SK-N-SH (cell line): ENCODE data around the gene CTDP1.

Experiments used
- EP300 ChIP-seq, 2 experiments: IDR thresholded peaks; 2 replicates each; pipeline versions ENCODE4 v1.4.0 to v1.6.1; 2012; ENCODE audit warnings: borderline replicate concordance in 1 of 2, low read depth in 1 of 2, low read length in 1 of 2
- FOSL2 ChIP-seq: IDR thresholded peaks from 2 replicates; pipeline ENCODE4 v1.4.0; 2012; ENCODE audit warnings: low read depth, mild to moderate bottlenecking, moderate library complexity, borderline replicate concordance
- RAD21 ChIP-seq: IDR thresholded peaks from 2 replicates; pipeline ENCODE4 v1.6.1; 2012; ENCODE audit warnings: mild to moderate bottlenecking, low read length
- REST ChIP-seq: IDR thresholded peaks from 2 replicates; pipeline ENCODE4 v1.6.1; 2012; ENCODE audit warnings: mild to moderate bottlenecking, low read depth, low read length, moderate library complexity
- SMC3 ChIP-seq: IDR thresholded peaks from 2 replicates; pipeline ENCODE4 v1.6.1; 2012; ENCODE audit warnings: low read depth, low read length, improper control_type of control experiment
- TAF1 ChIP-seq: IDR thresholded peaks from 2 replicates; pipeline ENCODE4 v1.6.1; 2012; ENCODE audit warnings: low read depth, mild to moderate bottlenecking, low read length, moderate library complexity, borderline replicate concordance
- TEAD4 ChIP-seq: IDR thresholded peaks from 2 replicates; pipeline ENCODE4 v1.4.0; 2012; ENCODE audit warnings: mild to moderate bottlenecking, borderline replicate concordance; ENCODE audit not compliant: insufficient read depth
- TF ChIP-seq, protein P1 (sequence below): fragments of 200-600 bp; sonication (generic); IDR thresholded peaks from 2 replicates; pipeline ENCODE4 v1.6.1; 2017; ENCODE audit warnings: antibody characterized with exemption, mild to moderate bottlenecking, moderate library complexity
- TF ChIP-seq, protein P2 (sequence below): fragments of 150-350 bp; IDR thresholded peaks from 2 replicates; pipeline ENCODE4 v1.6.1; 2017; ENCODE audit warnings: antibody characterized with exemption, low read length, low read depth, borderline replicate concordance
- TF ChIP-seq, protein P3 (sequence below): IDR thresholded peaks from 2 replicates; pipeline ENCODE4 v1.4.0; 2012; ENCODE audit warnings: low read depth

DNA sequence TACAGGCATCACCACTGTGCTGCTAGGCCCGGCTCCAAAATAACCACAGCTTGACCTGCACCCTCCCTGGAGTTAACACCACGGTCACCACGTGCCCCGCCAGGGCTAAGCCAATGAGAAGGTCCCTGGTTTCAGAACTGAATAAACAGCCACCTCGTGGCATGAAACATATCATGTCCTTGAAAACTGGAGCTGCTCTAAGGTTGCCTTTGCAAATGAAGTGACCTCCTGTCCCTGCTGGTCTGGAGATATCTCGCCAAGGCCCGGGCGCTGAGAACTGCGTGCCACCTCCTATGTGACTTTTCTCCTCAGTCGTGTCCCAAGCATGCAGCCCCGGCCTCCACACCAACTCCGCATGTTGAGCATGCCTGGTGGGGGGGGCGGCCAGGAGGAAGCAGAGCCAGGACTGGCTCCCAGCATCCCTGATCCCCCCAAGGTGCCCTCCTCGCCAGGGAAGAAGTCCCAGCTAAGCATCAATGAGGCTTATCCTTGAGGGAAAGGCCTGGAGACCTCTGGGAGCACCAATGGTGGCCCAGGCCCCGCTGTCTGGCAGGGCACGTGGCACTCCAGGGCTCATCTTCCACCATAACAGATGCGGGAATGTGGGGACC lies 101.8 kb downstream of the CTDP1 start:
- TF ChIP-seq, protein P1, sequence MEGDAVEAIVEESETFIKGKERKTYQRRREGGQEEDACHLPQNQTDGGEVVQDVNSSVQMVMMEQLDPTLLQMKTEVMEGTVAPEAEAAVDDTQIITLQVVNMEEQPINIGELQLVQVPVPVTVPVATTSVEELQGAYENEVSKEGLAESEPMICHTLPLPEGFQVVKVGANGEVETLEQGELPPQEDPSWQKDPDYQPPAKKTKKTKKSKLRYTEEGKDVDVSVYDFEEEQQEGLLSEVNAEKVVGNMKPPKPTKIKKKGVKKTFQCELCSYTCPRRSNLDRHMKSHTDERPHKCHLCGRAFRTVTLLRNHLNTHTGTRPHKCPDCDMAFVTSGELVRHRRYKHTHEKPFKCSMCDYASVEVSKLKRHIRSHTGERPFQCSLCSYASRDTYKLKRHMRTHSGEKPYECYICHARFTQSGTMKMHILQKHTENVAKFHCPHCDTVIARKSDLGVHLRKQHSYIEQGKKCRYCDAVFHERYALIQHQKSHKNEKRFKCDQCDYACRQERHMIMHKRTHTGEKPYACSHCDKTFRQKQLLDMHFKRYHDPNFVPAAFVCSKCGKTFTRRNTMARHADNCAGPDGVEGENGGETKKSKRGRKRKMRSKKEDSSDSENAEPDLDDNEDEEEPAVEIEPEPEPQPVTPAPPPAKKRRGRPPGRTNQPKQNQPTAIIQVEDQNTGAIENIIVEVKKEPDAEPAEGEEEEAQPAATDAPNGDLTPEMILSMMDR, result no peak
- TF ChIP-seq FOSL2 (no peak), RAD21 (no peak), EP300 (IDR thresholded peaks at IDR 0.05; ENCODE audit: borderline replicate concordance in 1 of 2, low read depth in 1 of 2, low read length in 1 of 2) (no peak), SMC3 (no peak), REST (no peak), TAF1 (no peak), TEAD4 (no peak)
- TF ChIP-seq, protein P2, sequence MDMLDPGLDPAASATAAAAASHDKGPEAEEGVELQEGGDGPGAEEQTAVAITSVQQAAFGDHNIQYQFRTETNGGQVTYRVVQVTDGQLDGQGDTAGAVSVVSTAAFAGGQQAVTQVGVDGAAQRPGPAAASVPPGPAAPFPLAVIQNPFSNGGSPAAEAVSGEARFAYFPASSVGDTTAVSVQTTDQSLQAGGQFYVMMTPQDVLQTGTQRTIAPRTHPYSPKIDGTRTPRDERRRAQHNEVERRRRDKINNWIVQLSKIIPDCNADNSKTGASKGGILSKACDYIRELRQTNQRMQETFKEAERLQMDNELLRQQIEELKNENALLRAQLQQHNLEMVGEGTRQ, result no peak
- TF ChIP-seq, protein P3, sequence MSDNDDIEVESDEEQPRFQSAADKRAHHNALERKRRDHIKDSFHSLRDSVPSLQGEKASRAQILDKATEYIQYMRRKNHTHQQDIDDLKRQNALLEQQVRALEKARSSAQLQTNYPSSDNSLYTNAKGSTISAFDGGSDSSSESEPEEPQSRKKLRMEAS, result no peak
